Gastrocnemius medialis (tissue), 4 donors: ENCODE data around the gene DMAC2L.

Experiments
- CTCF ChIP-seq, 5 experiments: fragments of 450-650 bp in 3 of 5; fragments of 200-600 bp in 2 of 5; sonication (generic) in 2 of 5; IDR thresholded peaks in 4 of 5; conservative IDR thresholded peaks in 1 of 5; 1 replicate in 4 of 5; 2 replicates in 1 of 5; pipeline ENCODE4 v1.5.1; 2016 to 2019; ENCODE audit warnings: antibody characterized with exemption in 5 of 5, mild to moderate bottlenecking in 3 of 5, moderate library complexity in 3 of 5
- POLR2A ChIP-seq, 2 donors: fragments of 450-650 bp; IDR thresholded peaks; one replicate each; pipeline ENCODE4 v1.6.1; 2017; ENCODE audit warnings: antibody characterized with exemption in 2 of 2, mild to moderate bottlenecking in 2 of 2, moderate library complexity in 2 of 2

GRCh38 chr14:50364792-50365191, 52.7 kb downstream of the DMAC2L start:
- no peak for TF ChIP-seq CTCF (IDR thresholded peaks at IDR 0.05 in 4 of 5, conservative IDR thresholded peaks at IDR 0.05 in 1 of 5)
- TF ChIP-seq POLR2A (IDR thresholded peaks at IDR 0.05): no peak
